GM19240 (cell line): Measurements from ENCODE around the gene GNB1.

ENCODE experiments used
- DNase-seq: peaks from one replicate; pipeline ENCODE4 v3.0.0; 2011; ENCODE audit warnings: low spot score; ENCODE audit not compliant: insufficient read length

GNB1 gene

DNA sequence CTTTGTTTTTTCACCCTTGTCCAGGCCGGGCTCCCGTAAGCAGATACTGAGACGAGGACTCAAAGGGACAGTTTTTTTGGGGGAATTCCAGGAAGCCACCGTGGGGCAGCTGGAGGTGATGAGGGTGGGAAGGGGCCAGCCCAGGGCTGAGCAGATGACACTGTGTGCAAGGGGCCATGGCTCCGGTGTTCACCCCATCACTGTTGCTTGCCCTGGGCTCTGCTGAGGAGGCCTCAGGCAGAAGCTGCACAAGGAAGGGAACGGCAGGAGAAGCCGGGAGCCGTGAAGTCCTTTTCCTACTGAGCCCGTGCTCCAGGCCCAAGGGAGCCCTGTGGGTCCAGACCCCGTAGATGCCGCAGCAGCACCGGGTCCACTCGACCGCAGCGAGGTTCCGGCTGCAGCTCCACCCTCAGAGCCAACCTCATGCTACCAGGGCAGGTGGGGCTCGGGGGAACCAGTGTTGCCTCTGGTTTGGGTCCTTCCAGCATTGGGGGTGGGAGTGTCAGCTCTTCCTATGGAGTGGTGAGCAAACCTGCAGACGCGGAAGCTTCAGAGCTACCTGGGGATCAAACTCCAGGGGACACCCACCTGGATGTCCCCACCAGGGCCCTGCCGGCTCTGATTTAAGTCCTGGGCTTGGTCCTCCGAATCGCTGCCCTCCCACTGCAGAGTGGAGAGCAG, 19.9 kb upstream of the GNB1 start:
- DNase-seq = no peak

DNA sequence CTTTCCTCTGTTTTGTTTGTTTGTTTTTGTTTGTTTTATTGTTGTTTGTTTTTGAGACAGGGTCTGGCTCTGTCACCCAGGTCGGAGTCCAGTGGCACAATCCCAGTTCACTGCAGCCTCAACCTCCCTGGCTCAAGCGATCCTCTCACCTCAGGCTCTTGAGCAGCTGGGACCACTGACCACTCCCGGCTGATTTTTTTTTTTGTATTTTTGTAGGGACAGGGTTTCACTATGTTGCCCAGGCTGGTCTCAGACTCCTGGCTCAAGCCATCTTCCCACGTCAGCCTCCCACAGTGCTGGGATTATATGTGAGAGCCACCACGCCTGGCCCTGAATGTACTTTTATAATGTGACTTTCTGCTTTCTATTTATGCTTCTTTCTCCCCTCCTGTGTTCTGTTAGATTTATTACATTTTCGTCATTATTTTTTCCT, 19.2 kb upstream of the GNB1 start:
- no peak for DNase-seq

DNA sequence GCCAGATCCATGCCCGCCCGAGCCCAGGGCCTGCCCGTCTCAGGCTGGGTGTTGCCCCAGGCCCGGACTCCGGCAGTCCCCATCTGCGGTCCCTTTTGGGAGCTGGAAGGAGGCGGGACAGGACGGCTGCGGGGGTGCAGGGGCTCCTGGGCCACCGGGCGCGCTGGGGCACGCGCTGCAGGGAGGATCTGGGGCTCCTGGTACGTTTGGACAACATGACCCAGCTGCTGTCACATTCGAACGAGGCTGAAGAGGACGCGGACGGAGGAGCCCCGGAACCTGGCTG, 17.6 kb upstream of the GNB1 start:
- no peak for DNase-seq

DNA sequence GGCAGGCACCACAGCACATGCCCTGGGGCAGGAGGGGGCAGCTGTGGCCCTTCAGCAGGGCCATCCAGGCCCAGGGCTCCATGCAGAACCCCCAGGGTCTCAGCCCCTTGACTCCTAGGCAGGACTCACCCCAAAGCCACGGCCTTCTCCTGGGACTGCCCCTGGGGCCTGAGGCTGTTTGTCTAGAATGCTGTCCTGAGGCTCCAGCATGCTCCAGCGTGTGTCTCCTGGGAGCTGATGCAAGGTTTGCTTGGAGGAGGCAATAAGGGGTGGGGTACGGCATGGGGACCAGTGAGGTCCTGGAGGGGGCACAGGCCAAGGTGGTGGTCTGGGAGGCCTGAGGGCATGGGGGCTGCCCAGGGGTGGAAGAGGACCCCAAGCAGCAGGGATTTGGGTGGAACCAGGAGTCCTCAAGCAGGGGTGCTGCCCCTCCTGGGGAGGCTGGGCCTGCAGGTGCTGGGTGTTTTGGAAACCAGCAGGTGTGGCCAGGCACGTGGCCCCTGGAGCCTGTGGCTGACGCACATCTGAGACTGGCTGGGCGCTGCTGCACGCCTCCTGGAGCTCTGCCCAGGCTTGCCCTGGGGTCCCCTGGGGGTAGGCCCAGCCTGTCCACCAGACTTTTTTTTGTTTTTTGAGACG, 16.3 kb upstream of the GNB1 start:
- no peak for DNase-seq

DNA sequence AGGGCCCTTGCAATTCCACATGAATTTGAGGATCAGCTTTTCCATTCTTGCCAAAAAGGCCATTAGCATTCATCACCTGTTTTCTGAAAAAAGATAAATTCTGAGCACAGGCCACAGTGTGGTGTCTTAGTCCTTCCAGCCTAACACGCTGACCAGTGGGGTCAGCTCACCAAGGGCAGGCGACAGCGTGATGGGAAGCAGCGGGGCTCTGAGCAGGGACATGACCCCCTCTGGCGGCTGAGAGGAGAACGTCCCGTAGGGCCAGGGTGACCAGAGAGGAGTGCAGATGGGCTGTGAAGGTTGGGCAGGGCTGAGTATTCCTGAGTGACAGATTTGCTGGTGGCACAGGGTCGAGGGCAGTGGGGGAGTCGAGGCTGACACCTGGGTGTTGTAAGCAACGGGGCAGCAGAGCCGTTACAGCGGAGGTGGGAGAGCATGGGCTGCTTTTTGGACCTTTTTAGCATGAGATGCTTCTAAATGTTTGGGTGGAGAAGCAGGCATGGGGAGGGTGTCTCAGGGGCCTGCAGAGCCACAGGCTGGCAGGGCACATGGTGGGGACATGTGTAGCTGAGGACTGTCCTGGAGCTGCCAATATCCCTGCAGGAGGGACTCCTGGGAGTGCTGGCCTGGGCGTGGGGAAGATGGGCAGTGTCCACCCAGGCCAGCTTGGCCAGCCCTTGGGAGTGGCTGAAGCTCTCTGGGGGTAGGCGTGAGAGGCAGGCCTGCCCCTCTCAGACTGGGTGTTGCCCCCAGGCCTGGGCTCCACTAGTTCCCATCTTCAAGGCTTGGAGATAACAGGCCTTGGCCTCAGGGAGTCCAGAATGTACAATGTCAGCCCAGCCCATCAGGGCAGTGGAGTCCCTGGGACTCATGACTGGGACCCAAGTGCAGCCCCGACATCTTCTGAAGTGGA, 15.6 kb upstream of the GNB1 start:
- peak; percentile 71 for DNase-seq

DNA sequence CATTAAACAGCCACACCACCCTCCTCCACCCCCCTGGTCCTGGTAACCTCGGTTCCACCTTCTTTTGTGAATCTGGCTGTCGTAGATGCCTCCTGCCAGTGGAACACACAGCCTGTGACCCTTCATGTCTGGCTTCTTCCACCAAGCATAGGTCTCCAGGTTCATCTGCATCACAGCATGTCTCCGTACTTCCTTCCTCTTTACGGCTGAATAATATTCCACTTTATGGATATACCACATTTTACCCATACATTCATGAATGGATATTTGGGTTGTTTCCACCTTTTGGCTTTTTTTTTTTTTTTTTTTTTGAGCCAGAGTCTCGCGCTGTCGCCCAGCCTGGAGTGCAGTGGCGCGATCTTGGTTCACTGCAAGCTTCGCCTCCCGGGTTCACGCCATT, 12.3 kb upstream of the GNB1 start:
- DNase-seq = no peak

DNA sequence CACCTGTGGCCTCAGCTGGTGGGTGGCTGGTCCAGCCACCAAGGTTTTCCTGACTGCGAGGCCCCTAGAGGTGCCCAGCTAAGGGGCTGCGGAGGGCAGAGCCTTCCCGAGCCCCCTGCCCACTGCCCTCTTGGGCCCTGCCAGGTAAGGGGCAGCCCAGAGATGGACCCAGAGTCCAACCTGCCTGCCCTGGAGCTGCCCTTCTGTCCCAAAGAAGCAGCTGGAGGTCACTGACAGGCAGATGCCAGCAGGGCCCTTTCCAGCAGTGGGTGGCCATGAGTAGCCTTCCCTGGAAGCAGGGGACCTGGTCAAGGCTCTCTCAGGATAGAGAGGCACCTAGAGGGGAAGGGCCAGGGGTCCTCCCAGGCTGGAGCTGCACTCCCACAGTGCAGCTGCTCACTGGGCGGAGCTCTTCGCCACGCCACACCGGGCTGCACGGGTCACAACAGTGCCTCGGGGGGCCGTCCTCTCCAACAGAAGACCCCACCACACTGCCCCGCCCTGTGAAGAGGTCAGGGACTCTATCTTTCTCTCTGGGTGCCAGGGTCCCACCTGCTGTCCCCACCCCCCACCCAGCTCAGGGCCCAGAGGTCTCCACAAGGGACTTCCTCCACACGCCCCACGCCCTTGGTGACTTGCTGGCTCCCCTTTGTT, 10.9 kb upstream of the GNB1 start:
- no peak for DNase-seq

DNA sequence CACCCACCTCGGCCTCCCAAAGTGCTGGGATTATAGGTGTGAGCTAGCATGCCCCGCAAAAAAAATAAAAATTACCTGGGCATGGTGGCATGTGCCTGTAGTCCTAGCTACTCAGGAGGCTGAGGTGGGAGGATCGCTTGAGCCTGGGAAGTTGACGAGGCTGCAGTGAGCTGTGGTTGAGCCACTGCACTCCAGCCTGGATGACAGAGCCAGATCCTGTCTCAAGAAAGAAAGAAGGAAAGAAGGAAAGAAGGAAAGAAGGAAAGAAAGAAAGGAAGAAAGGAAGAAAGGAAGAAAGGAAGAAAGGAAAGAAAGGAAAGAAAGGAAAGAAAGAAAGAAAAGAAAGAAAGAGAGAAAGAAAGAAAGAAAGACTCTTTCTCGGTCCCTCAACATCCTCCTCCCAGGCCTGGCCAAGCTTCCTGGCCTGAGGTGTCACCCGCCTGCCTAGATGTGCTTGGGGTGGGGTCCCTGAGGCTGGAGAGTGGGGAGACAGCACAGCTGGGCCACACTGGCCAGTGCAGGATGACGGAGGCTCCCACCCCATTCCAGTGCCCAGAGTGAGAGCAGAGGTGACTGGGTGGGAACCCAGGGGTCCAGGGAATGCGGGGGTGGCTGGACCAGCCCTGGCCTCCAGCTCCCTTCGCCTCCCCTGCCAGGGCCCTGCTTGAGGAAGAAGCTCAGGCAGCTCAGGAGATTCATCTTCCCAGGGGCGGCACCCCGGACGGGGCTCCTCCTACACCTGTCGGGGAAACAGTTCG, 10.2 kb upstream of the GNB1 start:
- DNase-seq = no peak

DNA sequence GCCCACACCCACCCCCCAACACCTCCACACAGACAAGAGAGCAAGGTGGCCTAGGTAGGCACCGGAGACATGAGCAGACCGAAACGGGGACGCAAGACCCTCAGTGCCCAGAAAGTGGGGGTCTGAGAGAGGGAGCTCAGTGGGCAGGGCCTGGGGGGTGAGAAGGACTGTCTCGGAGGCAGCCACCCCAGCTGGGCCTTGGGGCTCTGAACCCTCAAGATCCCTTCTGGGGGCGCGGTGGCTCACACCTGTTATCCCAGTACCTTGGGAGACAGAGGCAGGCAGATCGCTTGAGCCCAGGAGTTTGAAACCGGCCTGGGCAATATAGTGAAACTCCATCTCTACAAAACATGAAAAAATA, 9.1 kb upstream of the GNB1 start:
- DNase-seq = no peak

DNA sequence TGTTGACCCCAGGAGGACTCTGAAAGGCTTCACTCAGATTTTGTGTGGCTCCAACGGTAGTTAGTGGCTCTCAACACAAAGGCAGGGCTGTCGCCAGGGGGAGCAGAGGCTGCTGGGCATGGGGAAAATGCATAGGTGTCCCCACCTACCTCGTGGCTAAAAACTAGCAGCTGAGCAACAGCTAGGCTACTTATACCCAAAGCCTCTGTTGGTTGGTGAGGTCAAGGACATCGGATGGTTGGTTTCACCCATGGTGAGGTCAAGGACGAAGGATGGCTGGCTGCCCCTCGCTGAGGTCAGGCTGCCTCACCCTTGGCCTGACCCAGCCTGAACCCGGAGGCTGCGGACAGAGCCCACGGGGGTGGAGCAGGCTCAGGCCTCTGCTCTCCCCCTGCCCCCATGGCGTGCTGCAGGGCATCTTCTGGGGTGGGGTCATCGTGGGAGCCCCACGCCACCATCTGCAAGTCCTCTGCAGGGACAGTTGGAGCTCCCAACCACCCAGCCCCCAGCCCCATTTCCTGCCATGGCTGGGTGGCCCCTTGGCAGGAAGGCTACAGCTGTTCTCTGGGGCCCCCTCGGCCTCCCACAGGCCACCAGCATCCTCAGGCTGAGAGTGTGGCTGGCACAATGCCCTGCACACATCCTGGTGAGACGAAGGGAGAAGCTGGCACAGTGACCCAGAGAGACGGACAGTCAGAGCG, 8.5 kb upstream of the GNB1 start:
- no peak for DNase-seq

DNA sequence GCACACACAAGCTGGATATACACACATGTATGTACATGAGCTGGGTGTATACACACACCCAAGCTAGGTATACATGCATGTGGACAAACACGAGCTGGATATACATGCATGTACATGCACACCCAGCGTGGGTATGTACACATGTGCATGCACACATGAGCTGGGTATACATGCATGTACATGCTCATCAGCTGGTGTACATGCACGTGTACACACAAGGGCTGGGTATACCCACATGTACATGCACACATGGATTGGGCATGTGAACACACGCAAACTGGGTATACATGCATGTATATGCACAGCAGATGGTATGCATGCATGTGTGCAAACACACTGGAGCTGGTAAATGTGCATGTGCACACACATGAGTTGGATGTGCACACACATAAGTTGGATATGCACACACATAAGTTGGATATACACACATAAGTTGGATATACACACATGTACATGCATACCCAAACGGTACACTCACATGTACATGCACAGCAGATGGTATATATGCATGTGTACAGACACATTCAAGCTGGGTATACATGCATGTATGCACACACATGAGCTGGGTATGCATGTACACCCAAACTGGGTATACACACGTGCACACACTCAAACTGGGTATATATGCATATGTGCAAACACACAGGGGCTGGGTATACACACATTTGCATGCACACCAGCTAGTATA, 7.5 kb upstream of the GNB1 start:
- DNase-seq = no peak

DNA sequence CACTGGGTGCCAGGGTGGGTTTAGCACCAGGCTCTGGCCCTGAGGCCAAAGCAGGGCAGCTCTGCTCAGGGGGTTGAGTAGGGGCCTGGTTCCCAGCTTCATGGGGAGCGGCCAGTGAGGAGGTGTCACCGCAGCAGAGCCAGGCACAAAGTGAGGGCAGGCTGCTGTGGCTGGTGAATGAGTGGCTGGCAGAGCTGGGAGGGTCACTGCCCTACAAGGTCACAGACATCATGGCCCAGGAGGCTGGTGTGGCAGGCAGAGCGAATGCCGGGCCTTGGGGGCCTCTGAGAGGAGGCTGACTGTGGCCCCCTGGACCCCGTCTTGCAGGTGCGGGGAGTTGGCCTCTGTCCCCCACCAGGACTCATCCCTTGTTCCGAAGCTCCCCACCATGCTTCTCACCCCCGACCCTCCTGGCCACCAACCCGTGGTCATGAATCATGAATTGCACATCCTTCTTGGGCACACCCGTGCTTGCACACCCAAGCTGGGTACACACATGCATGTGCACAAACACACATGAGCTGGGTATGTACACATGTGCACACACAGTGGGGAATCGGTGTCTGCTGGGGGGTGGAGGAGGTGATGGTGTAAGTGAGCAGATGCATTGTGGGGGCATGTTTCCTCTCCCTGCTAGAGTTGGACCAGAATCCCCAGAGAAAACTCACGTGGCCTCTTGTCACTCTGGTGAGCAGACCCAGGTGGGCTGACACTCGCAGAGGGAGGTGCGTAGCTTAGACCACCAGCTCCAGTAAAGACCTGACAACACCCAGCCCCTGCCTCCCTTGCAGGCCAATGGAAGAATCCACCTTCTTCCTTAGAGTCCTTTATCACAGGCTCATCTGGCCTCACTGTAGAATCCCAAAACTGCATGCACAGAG, 4.8 kb upstream of the GNB1 start:
- no peak for DNase-seq

DNA sequence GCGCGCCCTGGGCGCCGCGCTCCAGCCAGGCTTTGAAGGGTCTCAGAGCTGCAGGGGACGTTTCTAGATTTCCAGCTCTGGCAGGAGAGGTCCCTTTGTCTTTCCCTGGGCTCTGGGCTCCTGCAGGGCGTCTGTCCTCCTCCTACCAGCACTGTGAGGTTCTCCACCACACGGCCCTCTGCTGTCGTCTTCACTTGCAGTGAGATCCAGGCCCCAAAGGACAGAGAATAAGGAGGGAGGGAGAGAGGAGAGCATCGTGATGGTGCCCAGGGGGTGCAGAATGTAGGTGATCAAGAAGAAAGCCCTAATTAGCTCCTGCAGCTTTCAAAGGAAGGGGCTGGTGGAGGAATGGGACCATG, 4.2 kb upstream of the GNB1 start:
- no peak for DNase-seq

DNA sequence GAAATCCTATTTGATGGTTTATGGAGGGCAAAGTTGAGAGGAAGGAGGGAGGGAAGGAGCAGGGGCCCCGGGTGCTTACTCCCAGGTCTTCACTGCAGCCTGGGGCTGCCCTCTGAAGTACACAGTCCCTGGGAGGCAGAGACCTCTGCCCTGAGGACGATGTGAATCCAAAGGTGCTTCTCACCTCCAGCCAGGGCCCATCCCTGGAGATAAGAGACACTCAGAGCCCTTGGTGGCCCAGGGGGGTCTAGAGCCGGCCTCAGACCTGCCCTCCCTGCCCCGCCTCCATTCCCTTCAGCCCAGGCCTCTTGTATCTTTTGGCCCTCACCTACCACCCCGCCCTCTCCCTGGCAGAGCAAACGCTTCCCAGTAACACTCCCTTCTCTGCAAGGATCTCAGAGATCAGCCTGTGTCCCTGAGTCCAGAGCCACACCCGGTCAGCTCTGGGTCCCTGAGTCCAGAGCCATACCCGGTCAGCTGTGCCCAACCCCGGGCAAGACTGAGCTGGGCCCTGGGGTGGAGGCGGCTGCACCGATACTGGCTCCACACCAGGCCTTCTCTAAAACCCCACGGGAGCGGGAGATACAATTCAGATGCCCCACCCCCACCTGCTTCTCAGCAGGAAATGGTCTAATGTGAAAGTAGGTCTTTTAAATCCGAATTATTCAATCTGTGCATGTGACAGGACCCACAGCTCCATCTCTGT, 3.6 kb upstream of the GNB1 start:
- no peak for DNase-seq

DNA sequence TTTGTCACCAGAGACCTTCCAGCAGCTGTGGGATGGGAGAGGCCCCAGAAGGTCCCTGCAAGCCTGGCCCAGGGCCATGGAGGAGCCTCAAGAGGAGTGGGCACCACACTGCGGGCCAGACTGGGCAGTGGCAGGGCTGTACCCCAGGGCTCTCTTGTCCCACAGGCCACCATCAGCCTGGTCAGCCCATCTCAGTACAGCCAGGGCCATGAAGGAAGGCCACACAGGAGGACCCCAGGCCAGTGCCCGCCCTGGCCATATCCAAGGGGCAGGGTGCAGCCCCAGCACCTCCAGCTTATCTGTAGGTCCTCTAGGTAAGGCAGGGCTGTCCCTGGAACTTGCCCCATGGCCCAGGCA, 3.1 kb upstream of the GNB1 start:
- DNase-seq = no peak

DNA sequence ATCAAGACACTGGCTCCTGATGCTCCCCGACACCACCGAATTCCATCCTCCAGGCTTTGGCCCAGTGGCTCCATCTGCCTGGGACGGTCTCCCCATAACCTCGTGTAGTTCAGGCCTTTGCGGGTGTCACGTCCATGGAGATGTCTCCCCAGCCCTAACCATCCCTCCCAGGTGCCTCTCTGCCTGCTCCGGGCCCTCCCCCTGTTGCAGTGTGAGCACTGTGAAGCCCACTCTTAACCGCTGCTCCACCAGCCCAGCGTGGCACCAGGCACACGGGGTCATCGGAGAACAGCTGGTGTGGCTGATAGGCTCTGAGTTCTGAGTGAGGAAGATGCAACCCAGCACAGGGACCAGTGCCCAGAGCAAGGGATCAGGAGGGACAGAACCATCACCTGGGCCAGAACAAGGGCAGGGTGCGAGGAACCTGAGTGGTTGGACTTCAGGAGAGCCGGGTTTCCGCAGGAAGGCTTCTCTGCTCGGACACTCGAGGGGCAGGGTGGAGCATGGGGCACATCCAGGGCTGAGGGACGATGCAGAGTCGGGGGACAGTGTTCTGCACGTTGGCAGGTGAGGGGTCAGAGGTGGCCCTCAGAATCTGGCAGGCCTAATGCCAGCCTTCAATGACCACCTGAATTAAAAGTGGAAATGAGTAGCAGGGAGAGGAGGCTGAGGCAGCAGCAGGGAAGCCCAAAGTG, 2.6 kb upstream of the GNB1 start:
- no peak for DNase-seq

DNA sequence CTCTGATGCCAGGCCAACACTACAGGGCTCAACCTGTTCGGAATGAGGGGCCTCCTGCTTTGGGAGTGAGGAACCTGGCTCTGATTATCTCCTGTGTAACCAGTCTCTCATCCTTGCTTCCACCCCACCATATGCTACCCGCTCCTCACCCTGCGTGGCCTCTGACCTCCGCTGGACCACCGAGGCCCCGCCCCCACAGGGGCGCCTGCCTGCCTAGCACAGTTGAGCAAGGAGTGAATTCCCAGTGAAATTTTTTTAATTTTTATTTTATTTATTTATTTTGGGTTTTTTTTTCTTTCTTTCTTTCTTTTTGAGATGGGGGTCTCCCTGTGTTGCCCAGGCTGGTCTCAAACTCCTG, 1.9 kb upstream of the GNB1 start:
- no peak for DNase-seq

DNA sequence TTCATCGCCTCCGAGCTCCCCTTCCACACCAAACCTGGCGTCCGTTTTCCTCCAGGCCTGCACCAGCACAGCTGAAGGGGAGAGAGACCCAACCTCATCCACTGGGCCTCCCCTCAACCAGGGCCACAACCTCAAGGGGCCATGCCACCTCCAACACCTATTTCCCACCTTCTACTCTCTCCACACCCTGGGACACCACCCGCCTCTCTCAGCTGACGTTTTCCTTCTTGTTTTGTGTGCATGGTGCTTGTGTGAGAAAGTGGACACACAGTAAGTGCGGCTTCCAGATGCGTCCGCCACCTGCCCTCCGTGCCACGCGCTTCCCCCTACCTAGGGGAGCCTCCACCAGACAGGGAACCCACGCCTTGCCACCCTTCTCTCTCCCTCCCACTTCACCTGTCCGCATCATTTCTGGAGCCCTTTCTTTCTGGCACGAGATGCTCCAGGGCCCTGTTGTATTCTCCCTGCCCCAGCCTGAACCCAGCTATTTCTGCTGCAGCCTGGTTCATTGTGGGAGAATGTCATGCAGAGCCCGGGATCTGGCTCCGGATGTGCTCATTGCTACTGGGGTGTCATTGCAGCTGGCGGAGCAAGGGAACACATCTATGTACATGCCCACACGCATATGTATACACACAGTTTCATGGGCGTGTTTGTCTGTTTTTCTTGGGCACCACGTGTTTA, 1.3 kb upstream of the GNB1 start:
- DNase-seq = no peak
